Measurements from ENCODE around the gene ITGA3.

ITGA3 gene

GRCh38 chr17:50055426-50056216 is at the start of gene ITGA3:
Gene ITGA3 (plus strand): TSS chr17:50056110. CDS start chr17:50056440, 330 bp downstream.
- ChIA-PET CTCF (interaction anchor here (0.9 to 17.8 kb wide), 10 partner anchors 9 to 39 kb away, joined by 3 to 179 read pairs (median 8); partner anchors contain the start of gene PDK2), POLR2A (interaction anchor here (0.7 to 3.4 kb wide), 6 partner anchors 9 to 146 kb away, joined by 3 to 20 read pairs (median 4); partner anchors contain the start of gene COL1A1)
- DNase-seq (ENCODE audit: low read depth, low spot score) = no peak
- TF ChIP-seq CTCF (IDR thresholded peaks at IDR 0.05; ENCODE audit: insufficient read depth, low read length, missing control alignments) = no peak
- H3K4me3 ChIP-seq (ENCODE audit: low read depth, low read length) = peak within 1 kb of the TSS; percentile 78

GRCh38 chr17:50009282-50009681 is 46.6 kb upstream of the ITGA3 start:
- ChIA-PET POLR2A (no interaction called here), CTCF (interaction anchor here (0.6 to 2.3 kb wide), 2 partner anchors 12 to 13 kb away, joined by 4 to 37 read pairs; no protein-coding TSS in a partner anchor)
- no peak overlapping the region for H3K4me3 ChIP-seq (ENCODE audit: low read depth, low read length)

GRCh38 chr17:50013079-50013478 is 42.8 kb upstream of the ITGA3 start:
- ChIA-PET POLR2A (no interaction called here), CTCF (interaction anchor here (4.5 kb wide), 1 partner anchor 16 kb away, joined by 37 read pairs; no protein-coding TSS in a partner anchor)
- no peak for DNase-seq (ENCODE audit: low read depth, low spot score)

More at GRCh38 chr17:50009282-50009681, 46.6 kb upstream of the ITGA3 start:
- no peak for DNase-seq (ENCODE audit: low read depth, low spot score)
- TF ChIP-seq CTCF (IDR thresholded peaks at IDR 0.05; ENCODE audit: insufficient read depth, low read length, missing control alignments) = no peak

GRCh38 chr17:50014471-50015088 is 41.3 kb upstream of the ITGA3 start:
- ChIA-PET POLR2A (no interaction called here), CTCF (interaction anchor here (1.4 to 4.5 kb wide), 3 partner anchors 12 to 134 kb away, joined by 4 to 37 read pairs (median 16); no protein-coding TSS in a partner anchor)

More at GRCh38 chr17:50013079-50013478, 42.8 kb upstream of the ITGA3 start:
- no peak for TF ChIP-seq CTCF (IDR thresholded peaks at IDR 0.05; ENCODE audit: insufficient read depth, low read length, missing control alignments)
- no peak overlapping the region for H3K4me3 ChIP-seq (ENCODE audit: low read depth, low read length)

GRCh38 chr17:50015146-50015545 is 40.8 kb upstream of the ITGA3 start:
- TF ChIP-seq CTCF (IDR thresholded peaks at IDR 0.05; ENCODE audit: insufficient read depth, low read length, missing control alignments) = no peak
- no peak overlapping the region for H3K4me3 ChIP-seq (ENCODE audit: low read depth, low read length)
- CTCF ChIA-PET = interaction anchor here (1.4 to 4.5 kb wide), 3 partner anchors 12 to 134 kb away, joined by 4 to 37 read pairs (median 16); no protein-coding TSS in a partner anchor
- POLR2A ChIA-PET = no interaction called here
- DNase-seq (ENCODE audit: low read depth, low spot score) = no peak

More at GRCh38 chr17:50014471-50015088, 41.3 kb upstream of the ITGA3 start:
- no peak overlapping the region for H3K4me3 ChIP-seq (ENCODE audit: low read depth, low read length)
- no peak for TF ChIP-seq CTCF (IDR thresholded peaks at IDR 0.05; ENCODE audit: insufficient read depth, low read length, missing control alignments)
- no peak for DNase-seq (ENCODE audit: low read depth, low spot score)

- no peak for DNase-seq (ENCODE audit: low read depth, low spot score)
- CTCF ChIA-PET = interaction anchor here (1.5 to 5.5 kb wide), 4 partner anchors 8 to 167 kb away, joined by 3 to 29 read pairs (median 8); no protein-coding TSS in a partner anchor
- TF ChIP-seq CTCF (IDR thresholded peaks at IDR 0.05; ENCODE audit: insufficient read depth, low read length, missing control alignments) = no peak
- H3K4me3 ChIP-seq (ENCODE audit: low read depth, low read length) = no peak overlapping the region
- POLR2A ChIA-PET = no interaction called here
Observed at GRCh38 chr17:50018909-50019308, 37.0 kb upstream of the ITGA3 start.
